Caco-2 (cell line): ENCODE results near the gene ARGFX. TPM values are rescaled to one million over a fixed set of nuclear protein-coding genes. Genes with fewer than 3 reads are reported as not detected.

ENCODE experiments used
- BruUV-seq: library from RNA; stranded (reverse); fragments of 400-500 nt; replicated peaks from 2 replicates; lab custom pipeline; 2021; lab: Mats Ljungman, UMichigan
- CTCF ChIA-PET: fragments of 300-600 bp; sonication (Branson Sonifier 250); formaldehyde crosslinking; loops from one replicate; lab custom pipeline; 2022; ENCODE audit warnings: antibody characterized with exemption; lab: Charles Lee
- POLR2A ChIA-PET: fragments of 300-600 bp; sonication (Branson Sonifier 250); formaldehyde crosslinking; loops from one replicate; lab custom pipeline; 2022; ENCODE audit warnings: antibody characterized with exemption; lab: Charles Lee
- DNase-seq, 2 experiments: peaks; one replicate each; pipeline versions ENCODE4 v3.0.0 to v3.0.0-alpha.2; 2020 to 2022
- H3K27me3 ChIP-seq: replicated peaks from 2 replicates; pipeline ENCODE4 v1.6.0; 2011; ENCODE audit warnings: low read length; ENCODE audit not compliant: control insufficient read depth, insufficient read depth
- H3K36me3 ChIP-seq: 2 replicates; pipeline ENCODE4 v1.5.1; 2011; ENCODE audit warnings: low read length; ENCODE audit not compliant: control insufficient read depth, insufficient read depth
- H3K4me1 ChIP-seq: fragments of 250-450 bp; sonication (Bioruptor Pico); 2 replicates; pipeline ENCODE4 v1.5.1; 2020; ENCODE audit warnings: mild to moderate bottlenecking
- H3K4me3 ChIP-seq: 2 replicates; pipeline ENCODE4 v1.5.1; 2011; ENCODE audit warnings: low read depth, mild to moderate bottlenecking, control low read depth, low read length
- H3K9me3 ChIP-seq: fragments of 250-450 bp; sonication (Bioruptor Pico); 2 replicates; pipeline ENCODE4 v1.5.1; 2020; ENCODE audit warnings: mild to moderate bottlenecking, moderate library complexity
- H3K27ac Mint-ChIP-seq: one replicate; pipeline ENCODE4 v1.8.0; 2022; ENCODE audit warnings: mixed read lengths; ENCODE audit not compliant: unreplicated experiment
- H3K27me3 Mint-ChIP-seq: one replicate; pipeline ENCODE4 v1.8.0; 2022; ENCODE audit warnings: mixed read lengths; ENCODE audit not compliant: insufficient read depth, unreplicated experiment
- H3K36me3 Mint-ChIP-seq: one replicate; pipeline ENCODE4 v1.8.0; 2022; ENCODE audit warnings: mild to moderate bottlenecking, mixed read lengths; ENCODE audit not compliant: insufficient read depth, unreplicated experiment
- H3K4me1 Mint-ChIP-seq: one replicate; pipeline ENCODE4 v1.8.0; 2022; ENCODE audit warnings: low read depth, mixed read lengths; ENCODE audit not compliant: unreplicated experiment
- H3K4me3 Mint-ChIP-seq: one replicate; pipeline ENCODE4 v1.8.0; 2022; ENCODE audit warnings: mild to moderate bottlenecking, moderate library complexity, mixed read lengths; ENCODE audit not compliant: unreplicated experiment
- H3K9me3 Mint-ChIP-seq: one replicate; pipeline ENCODE4 v1.8.0; 2022; ENCODE audit warnings: mixed read lengths; ENCODE audit not compliant: unreplicated experiment
- CTCF ChIP-seq, 2 experiments: fragments of 200-600 bp in 1 of 2; IDR thresholded peaks; 1 replicate in 1 of 2; 2 replicates in 1 of 2; pipeline versions ENCODE4 v1.5.1 to v1.8.0; 2011 to 2022; ENCODE audit warnings: antibody characterized with exemption in 1 of 2, control low read depth in 1 of 2, inconsistent platforms in 1 of 2, low read depth in 1 of 2, low read length in 1 of 2, mild to moderate bottlenecking in 1 of 2, moderate library complexity in 1 of 2; ENCODE audit not compliant: insufficient read depth in 1 of 2, severe bottlenecking in 1 of 2, unreplicated experiment in 1 of 2
- intact Hi-C: fragments of 100-400 bp; cut with micrococcal nuclease; formaldehyde crosslinking; loops from one replicate; pipeline ENCODE4 v1.10.0; 2022; ENCODE audit not compliant: unreplicated experiment
- total RNA-seq: library from RNA; stranded (reverse); gene quantifications from 2 replicates; pipeline ENCODE4 v1.2.3, GENCODE V29; 2022

ARGFX gene
- total RNA-seq, 1 experiment from 2014 or later = not detected

- Mint-ChIP-seq H3K9me3 (peaks cover 9% of the 10 kb centered on the region), H3K4me1 (no peaks in the 10 kb centered on the region), H3K27me3 (peaks cover 2% of the 10 kb centered on the region), H3K4me3 (no peak overlapping the region), H3K36me3 (no peaks in the 10 kb centered on the region), H3K27ac (no peak overlapping the region)
- ChIA-PET CTCF (interaction anchor here (0.7 kb wide), 1 partner anchor 96 kb away, joined by 4 read pairs; no protein-coding TSS in a partner anchor), POLR2A (no interaction called here)
- Histone ChIP-seq H3K27me3 (no peaks in the 10 kb centered on the region), H3K9me3 (no peaks in the 10 kb centered on the region), H3K36me3 (no peaks in the 10 kb centered on the region), H3K4me1 (no peaks in the 10 kb centered on the region), H3K4me3 (no peak overlapping the region)
- TF ChIP-seq CTCF (IDR thresholded peaks at IDR 0.05; ENCODE audit: insufficient read depth in 1 of 2, low read depth in 1 of 2, low read length in 1 of 2, severe bottlenecking in 1 of 2, unreplicated experiment in 1 of 2) = no peak
- DNase-seq = no peak
- no TSS peak for BruUV-seq
- intact Hi-C loops = no loop called here
Measured at GRCh38 chr3:121552797-121553196, 15.0 kb upstream of the ARGFX start.

- DNase-seq = no peak
- Histone ChIP-seq H3K27me3 (no peaks in the 10 kb centered on the region), H3K36me3 (no peaks in the 10 kb centered on the region), H3K4me1 (no peaks in the 10 kb centered on the region), H3K9me3 (no peaks in the 10 kb centered on the region), H3K4me3 (no peak overlapping the region)
- Mint-ChIP-seq H3K27me3 (peaks cover 2% of the 10 kb centered on the region), H3K27ac (no peak overlapping the region), H3K36me3 (no peaks in the 10 kb centered on the region), H3K4me3 (no peak overlapping the region), H3K9me3 (peaks cover 9% of the 10 kb centered on the region), H3K4me1 (no peaks in the 10 kb centered on the region)
- intact Hi-C loops = no loop called here
- BruUV-seq = no TSS peak
- POLR2A ChIA-PET = no interaction called here
- no peak for TF ChIP-seq CTCF (IDR thresholded peaks at IDR 0.05; ENCODE audit: insufficient read depth in 1 of 2, low read depth in 1 of 2, low read length in 1 of 2, severe bottlenecking in 1 of 2, unreplicated experiment in 1 of 2)
- CTCF ChIA-PET = no interaction called here
Measured at GRCh38 chr3:121557426-121557934, 10.3 kb upstream of the ARGFX start.

GRCh38 chr3:121562148-121562547, 5.6 kb upstream of the ARGFX start:
- Mint-ChIP-seq H3K36me3 (no peaks in the 10 kb centered on the region), H3K4me3 (no peak overlapping the region), H3K9me3 (no peaks in the 10 kb centered on the region), H3K4me1 (no peaks in the 10 kb centered on the region), H3K27me3 (no peaks in the 10 kb centered on the region), H3K27ac (no peak overlapping the region)
- Histone ChIP-seq H3K9me3 (no peaks in the 10 kb centered on the region), H3K27me3 (no peaks in the 10 kb centered on the region), H3K4me3 (no peak overlapping the region), H3K4me1 (no peaks in the 10 kb centered on the region), H3K36me3 (no peaks in the 10 kb centered on the region)
- CTCF ChIA-PET = no interaction called here
- intact Hi-C loops = no loop called here
- no peak for DNase-seq
- no peak for TF ChIP-seq CTCF (IDR thresholded peaks at IDR 0.05; ENCODE audit: insufficient read depth in 1 of 2, low read depth in 1 of 2, low read length in 1 of 2, severe bottlenecking in 1 of 2, unreplicated experiment in 1 of 2)
- POLR2A ChIA-PET = no interaction called here
- BruUV-seq = no TSS peak
